ENCODE data around the gene KIF26A.

- no peak for TF ChIP-seq CTCF (IDR thresholded peaks at IDR 0.05; ENCODE audit: poor library complexity)
- TF ChIP-seq EZH2phosphoT487 (IDR thresholded peaks at IDR 0.05; ENCODE audit: low read depth, severe bottlenecking, unreplicated experiment) = no peak
Observed at GRCh38 chr14:104211215-104211614, 72.8 kb downstream of the KIF26A start.

Data from hepatocyte (in vitro differentiated cells).